OCI-LY1 (cell line): ENCODE data around the gene PIK3R4.

ENCODE experiments used
- H2AFZ ChIP-seq: fragments of 200-600 bp; sonication (generic), shearing (Covaris generic); 2 replicates; pipeline ENCODE4 v1.6.0; 2014; ENCODE audit warnings: antibody characterized with exemption, mild to moderate bottlenecking, low read length
- H3F3A ChIP-seq: fragments of 200-600 bp; sonication (generic), shearing (Covaris generic); 2 replicates; pipeline ENCODE4 v1.6.0; 2014; ENCODE audit warnings: mild to moderate bottlenecking, antibody characterized with exemption, low read length, moderate library complexity; ENCODE audit not compliant: insufficient read depth
- H3K27ac ChIP-seq: fragments of 200-600 bp; sonication (generic); 2 replicates; pipeline ENCODE4 v1.5.1; 2014; ENCODE audit warnings: low read length, mixed run types, mild to moderate bottlenecking, low read depth; ENCODE audit not compliant: poor library complexity, severe bottlenecking
- H3K27me3 ChIP-seq: fragments of 200-600 bp; sonication (generic); 2 replicates; pipeline ENCODE4 v1.6.0; 2014; ENCODE audit warnings: antibody characterized with exemption, mild to moderate bottlenecking, low read length, moderate library complexity; ENCODE audit not compliant: insufficient read depth
- H3K36me3 ChIP-seq: fragments of 200-600 bp; sonication (generic); 2 replicates; pipeline ENCODE4 v1.6.1; 2014; ENCODE audit warnings: mild to moderate bottlenecking, antibody characterized with exemption, low read length, moderate library complexity, mixed read lengths; ENCODE audit not compliant: insufficient read depth
- H3K4me1 ChIP-seq: fragments of 200-600 bp; sonication (generic); 2 replicates; pipeline ENCODE4 v1.5.1; 2014; ENCODE audit warnings: mild to moderate bottlenecking, low read length, moderate library complexity; ENCODE audit not compliant: insufficient read depth, severe bottlenecking
- H3K4me2 ChIP-seq: fragments of 200-600 bp; sonication (generic), shearing (Covaris generic); 2 replicates; pipeline ENCODE4 v1.6.1; 2014; ENCODE audit warnings: low read length
- H3K4me3 ChIP-seq: fragments of 200-600 bp; sonication (generic); 2 replicates; pipeline ENCODE4 v1.5.1; 2014; ENCODE audit warnings: low read length, low read depth, mild to moderate bottlenecking, mixed read lengths; ENCODE audit not compliant: poor library complexity, severe bottlenecking
- H3K79me2 ChIP-seq: fragments of 200-600 bp; shearing (Covaris generic); 2 replicates; pipeline ENCODE4 v1.6.1; 2016; ENCODE audit warnings: mixed run types, low read length, mixed read lengths; ENCODE audit not compliant: insufficient read depth
- H3K9ac ChIP-seq: fragments of 200-600 bp; sonication (generic), shearing (Covaris generic); 2 replicates; pipeline ENCODE4 v1.6.1; 2014; ENCODE audit warnings: mild to moderate bottlenecking, low read length, mixed read lengths
- H3K9me2 ChIP-seq: fragments of 200-600 bp; sonication (generic), shearing (Covaris generic); 2 replicates; pipeline ENCODE4 v1.6.1; 2014; ENCODE audit warnings: low read depth, mild to moderate bottlenecking, low read length, mixed read lengths
- H3K9me3 ChIP-seq: fragments of 200-600 bp; shearing (Covaris generic); 2 replicates; pipeline ENCODE4 v1.6.1; 2014; ENCODE audit warnings: low read length, mixed read lengths
- H4K20me1 ChIP-seq: fragments of 200-600 bp; sonication (generic), shearing (Covaris generic); 2 replicates; pipeline ENCODE4 v1.6.0; 2016; ENCODE audit warnings: mild to moderate bottlenecking, low read length; ENCODE audit not compliant: insufficient read depth
- CTCF ChIP-seq: fragments of 200-600 bp; sonication (generic), shearing (Covaris generic); IDR thresholded peaks from 2 replicates; pipeline ENCODE4 v1.5.1; 2017; ENCODE audit warnings: mild to moderate bottlenecking, antibody characterized with exemption, low read length, moderate library complexity, mixed read lengths
- EZH2 ChIP-seq: fragments of 200-600 bp; sonication (generic), shearing (Covaris generic); IDR thresholded peaks from 2 replicates; pipeline ENCODE4 v1.8.0; 2017; ENCODE audit warnings: borderline replicate concordance, mixed run types, mild to moderate bottlenecking, antibody characterized with exemption, low read length, moderate library complexity, mixed read lengths

The PIK3R4 gene

GRCh38 chr3:130686833-130687232 lies 59.8 kb downstream of the PIK3R4 start:
- no peak overlapping the region for H2AFZ ChIP-seq

DNA sequence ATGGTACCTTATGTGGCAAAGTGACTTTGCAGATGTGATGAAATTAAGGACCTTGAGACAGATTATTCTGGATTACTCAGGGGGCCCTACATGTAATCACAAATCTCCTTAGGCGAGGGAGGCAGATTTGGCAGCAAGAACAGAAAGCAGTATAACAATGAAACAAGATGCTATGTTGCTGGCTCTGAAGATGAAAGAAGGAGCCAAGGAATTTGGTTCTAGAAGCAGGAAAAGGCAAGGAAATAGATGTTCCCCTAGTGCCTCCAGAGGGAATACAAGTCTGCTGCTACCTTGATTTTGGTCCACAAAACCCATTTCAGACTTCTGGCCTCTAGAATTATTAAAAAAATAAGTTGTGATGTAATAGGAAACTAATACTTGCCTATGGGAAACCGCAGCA lies 64.5 kb downstream of the PIK3R4 start:
- no peak for TF ChIP-seq CTCF
- TF ChIP-seq EZH2 = no peak
- Histone ChIP-seq H3K9me2 (no peaks in the 10 kb centered on the region), H3K9me3 (no peaks in the 10 kb centered on the region), H3K79me2 (no peaks in the 10 kb centered on the region), H3K36me3 (peaks cover 56% of the 10 kb centered on the region), H3F3A (no peaks in the 10 kb centered on the region), H2AFZ (no peak overlapping the region), H4K20me1 (no peaks in the 10 kb centered on the region), H3K27me3 (no peaks in the 10 kb centered on the region), H3K4me2 (no peak overlapping the region), H3K27ac (no peak overlapping the region), H3K4me1 (no peaks in the 10 kb centered on the region), H3K4me3 (no peak overlapping the region), H3K9ac (no peak overlapping the region)

More at GRCh38 chr3:130686833-130687232, 59.8 kb downstream of the PIK3R4 start:
- H3K9ac ChIP-seq = no peak overlapping the region
- no peak for TF ChIP-seq EZH2
- H3K27ac ChIP-seq = no peak overlapping the region
- H3K79me2 ChIP-seq = no peaks in the 10 kb centered on the region
- H3K9me2 ChIP-seq = no peaks in the 10 kb centered on the region
- H3F3A ChIP-seq = no peaks in the 10 kb centered on the region
- H3K9me3 ChIP-seq = no peaks in the 10 kb centered on the region
- no peak overlapping the region for H3K4me2 ChIP-seq
- H3K27me3 ChIP-seq = no peaks in the 10 kb centered on the region
- H4K20me1 ChIP-seq = no peaks in the 10 kb centered on the region
- no peak overlapping the region for H3K4me3 ChIP-seq
- no peaks in the 10 kb centered on the region for H3K4me1 ChIP-seq
- H3K36me3 ChIP-seq = peaks cover 57% of the 10 kb centered on the region

GRCh38 chr3:130679218-130679617 lies 67.4 kb downstream of the PIK3R4 start:
- H3K79me2 ChIP-seq = no peaks in the 10 kb centered on the region
- TF ChIP-seq EZH2 (no peak), CTCF (no peak)
- H3K36me3 ChIP-seq = peaks cover 53% of the 10 kb centered on the region
- H3K9me2 ChIP-seq = no peaks in the 10 kb centered on the region
- H3K27me3 ChIP-seq = no peaks in the 10 kb centered on the region
- no peaks in the 10 kb centered on the region for H4K20me1 ChIP-seq
- no peak overlapping the region for H3K9ac ChIP-seq
- no peak overlapping the region for H2AFZ ChIP-seq
- H3K4me3 ChIP-seq = no peak overlapping the region
- H3K9me3 ChIP-seq = no peaks in the 10 kb centered on the region
- no peaks in the 10 kb centered on the region for H3F3A ChIP-seq
- H3K27ac ChIP-seq = no peak overlapping the region
- H3K4me1 ChIP-seq = no peaks in the 10 kb centered on the region
- H3K4me2 ChIP-seq = no peak overlapping the region

DNA sequence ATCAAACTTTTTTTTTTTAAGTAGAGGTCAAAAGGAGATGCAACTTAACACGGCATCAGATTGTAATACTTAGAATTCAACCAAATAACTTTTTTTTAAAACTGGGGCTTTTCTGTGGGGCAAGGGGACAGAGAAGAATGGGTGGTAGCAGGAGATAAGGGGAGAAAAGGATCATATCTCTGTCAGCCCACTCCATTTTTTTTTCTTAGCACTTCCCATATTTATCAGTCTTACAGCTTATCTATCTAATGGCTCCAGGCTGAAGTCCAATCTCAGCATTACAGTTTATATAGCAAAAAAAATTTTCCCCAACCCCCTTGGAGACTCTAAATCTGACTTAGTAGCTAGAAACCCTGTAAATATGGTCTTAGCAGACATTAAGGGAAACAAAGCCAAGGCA lies 69.3 kb downstream of the PIK3R4 start:
- Histone ChIP-seq H3K9me2 (no peaks in the 10 kb centered on the region), H3K36me3 (peaks cover 34% of the 10 kb centered on the region), H3K4me2 (no peak overlapping the region), H3F3A (no peaks in the 10 kb centered on the region), H3K79me2 (no peaks in the 10 kb centered on the region), H4K20me1 (no peaks in the 10 kb centered on the region), H3K4me1 (no peaks in the 10 kb centered on the region), H3K27me3 (no peaks in the 10 kb centered on the region), H3K9ac (no peak overlapping the region), H3K4me3 (no peak overlapping the region), H2AFZ (no peak overlapping the region), H3K9me3 (no peaks in the 10 kb centered on the region), H3K27ac (no peak overlapping the region)
- TF ChIP-seq CTCF (no peak), EZH2 (no peak)
